Measurements from ENCODE around the gene BANP. TPM values are rescaled to one million over a fixed set of nuclear protein-coding genes. Genes with fewer than 3 reads are reported as not detected.
"Not testable (repeated sequence)": the region's sequence is repeated elsewhere in the genome, so short reads cannot be mapped to it uniquely, and the experiment has no call there.

The BANP gene
- total RNA-seq, 1 donor from 2014 or later: 44.0 TPM

- no peaks in the 10 kb centered on the region for H3K27me3 ChIP-seq
- TF ChIP-seq POLR2A (IDR thresholded peaks at IDR 0.05) (no peak), POLR2AphosphoS5 (IDR thresholded peaks at IDR 0.05; ENCODE audit: insufficient read depth in 1 of 2, low read depth in 1 of 2) (no peak), CTCF (IDR thresholded peaks at IDR 0.05) (no peak)
- intact Hi-C loops (cut with DNase I): no loop called here
- H3K9me3 ChIP-seq: no peaks in the 10 kb centered on the region
- no peak for DNase-seq (ENCODE audit: extremely low spot score in 2 of 2)
- H3K27ac ChIP-seq: no peak overlapping the region
- H3K4me3 ChIP-seq: no peak overlapping the region
- no peaks in the 10 kb centered on the region for H3K36me3 ChIP-seq
- H3K4me1 ChIP-seq: no peaks in the 10 kb centered on the region
Measured at GRCh38 chr16:87933140-87933495, 18.1 kb upstream of the BANP start.

- DNase-seq (ENCODE audit: extremely low spot score in 2 of 2); H3K36me3 ChIP-seq; H3K9me3 ChIP-seq; H3K4me3 ChIP-seq; H3K27ac ChIP-seq; H3K4me1 ChIP-seq; intact Hi-C loops (cut with DNase I); H3K27me3 ChIP-seq: not testable (repeated sequence)
Measured at GRCh38 chr16:87934752-87935425, 16.3 kb upstream of the BANP start.

- H3K27ac ChIP-seq; H3K9me3 ChIP-seq; H3K4me3 ChIP-seq; H3K27me3 ChIP-seq; H3K36me3 ChIP-seq; DNase-seq (ENCODE audit: extremely low spot score in 2 of 2); H3K4me1 ChIP-seq; intact Hi-C loops (cut with DNase I): not testable (repeated sequence)
Measured at GRCh38 chr16:87936016-87936374, 15.2 kb upstream of the BANP start.

- no peaks in the 10 kb centered on the region for H3K36me3 ChIP-seq
- H3K4me3 ChIP-seq: no peak within 1 kb of the TSS
- no peak within 1 kb of the TSS for H3K27ac ChIP-seq
- TF ChIP-seq POLR2A (IDR thresholded peaks at IDR 0.05): no peak
- no peak for TF ChIP-seq POLR2AphosphoS5 (IDR thresholded peaks at IDR 0.05; ENCODE audit: insufficient read depth in 1 of 2, low read depth in 1 of 2)
- no peak for TF ChIP-seq CTCF (IDR thresholded peaks at IDR 0.05)
- no peaks in the 10 kb centered on the region for H3K4me1 ChIP-seq
- intact Hi-C loops (cut with DNase I): no loop called here
- no peaks in the 10 kb centered on the region for H3K27me3 ChIP-seq
- no peak for DNase-seq (ENCODE audit: extremely low spot score in 2 of 2)
- no peaks in the 10 kb centered on the region for H3K9me3 ChIP-seq
Measured at GRCh38 chr16:87936375-87937230, 14.6 kb upstream of the BANP start, which contains the start of gene CA5A. Gene CA5A, minus strand, starts transcription at chr16:87936529. Its CDS starts 79 bp downstream, at chr16:87936450.

GRCh38 chr16:87937231-87937542 lies 14.0 kb upstream of the BANP start:
- not testable (repeated sequence) for H3K9me3 ChIP-seq

GRCh38 chr16:87938412-87938949 lies 12.8 kb upstream of the BANP start:
- no peaks in the 10 kb centered on the region for H3K36me3 ChIP-seq
- intact Hi-C loops (cut with DNase I): no loop called here
- DNase-seq (ENCODE audit: extremely low spot score in 2 of 2): no peak
- no peak overlapping the region for H3K4me3 ChIP-seq
- H3K9me3 ChIP-seq: no peaks in the 10 kb centered on the region
- H3K27me3 ChIP-seq: no peaks in the 10 kb centered on the region
- no peak overlapping the region for H3K27ac ChIP-seq
- no peaks in the 10 kb centered on the region for H3K4me1 ChIP-seq
- TF ChIP-seq POLR2AphosphoS5 (IDR thresholded peaks at IDR 0.05; ENCODE audit: insufficient read depth in 1 of 2, low read depth in 1 of 2) (no peak), POLR2A (IDR thresholded peaks at IDR 0.05) (no peak), CTCF (IDR thresholded peaks at IDR 0.05) (no peak)

More at GRCh38 chr16:87937231-87937542, 14.0 kb upstream of the BANP start:
- H3K4me1 ChIP-seq; H3K36me3 ChIP-seq; intact Hi-C loops (cut with DNase I); H3K27me3 ChIP-seq; H3K4me3 ChIP-seq; H3K27ac ChIP-seq; DNase-seq (ENCODE audit: extremely low spot score in 2 of 2): not testable (repeated sequence)
